H1 (cell line): ENCODE measurements around the gene SF3B1. TPM values are rescaled to one million over a fixed set of nuclear protein-coding genes. Genes with fewer than 3 reads are reported as not detected.

Experiments used
- CTCF ChIA-PET: fragments of 300-600 bp; sonication (Branson Sonifier 250); formaldehyde crosslinking; loops from one replicate; lab custom pipeline; 2021; ENCODE audit not compliant: partially characterized antibody; lab: Charles Lee
- POLR2A ChIA-PET: fragments of 300-600 bp; sonication (Branson Sonifier 250); formaldehyde crosslinking; loops from one replicate; lab custom pipeline; 2021; ENCODE audit warnings: inconsistent platforms; ENCODE audit not compliant: partially characterized antibody; lab: Charles Lee
- DNase-seq, 2 experiments: peaks; one replicate each; pipeline versions ENCODE4 v3.0.0 to v3.0.0-alpha.2; 2010 to 2022; ENCODE audit warnings: low spot score in 2 of 2, low read depth in 1 of 2, mixed read lengths in 1 of 2
- FAIRE-seq: peaks from 2 replicates; lab custom pipeline; 2011; peaks lifted over from hg19 to GRCh38; lab: Jason Lieb, UNC
- H2AFZ ChIP-seq: 2 replicates; pipeline ENCODE4 v1.8.1; 2012; ENCODE audit warnings: low read length, inconsistent platforms
- H2AK5ac ChIP-seq: 2 replicates; pipeline ENCODE4 v1.6.1; 2013; ENCODE audit warnings: low read depth, low read length
- H2BK120ac ChIP-seq: replicated peaks from 2 replicates; pipeline ENCODE3; 2013; ENCODE audit warnings: low read depth, low read length, inconsistent platforms
- H2BK12ac ChIP-seq: 2 replicates; pipeline ENCODE4 v1.6.1; 2013; ENCODE audit warnings: low read depth, low read length
- H2BK15ac ChIP-seq: 2 replicates; pipeline ENCODE4 v1.6.1; 2013; ENCODE audit warnings: low read length
- H2BK20ac ChIP-seq: 2 replicates; pipeline ENCODE4 v1.6.1; 2013; ENCODE audit warnings: low read length
- H2BK5ac ChIP-seq: 2 replicates; pipeline ENCODE4 v1.6.1; 2013; ENCODE audit warnings: low read depth, low read length
- H3K14ac ChIP-seq: 2 replicates; pipeline ENCODE4 v1.6.1; 2013; ENCODE audit warnings: inconsistent platforms; ENCODE audit not compliant: insufficient read length
- H3K18ac ChIP-seq: 2 replicates; pipeline ENCODE4 v1.6.1; 2013; ENCODE audit warnings: low read length; ENCODE audit errors: extremely low read depth
- H3K23ac ChIP-seq: 2 replicates; pipeline ENCODE4 v1.6.1; 2013; ENCODE audit warnings: inconsistent platforms; ENCODE audit not compliant: insufficient read length
- H3K23me2 ChIP-seq: 2 replicates; pipeline ENCODE4 v1.6.1; 2013; ENCODE audit warnings: low read depth, low read length
- H3K27ac ChIP-seq: 2 replicates; pipeline ENCODE4 v1.6.1; 2011; ENCODE audit warnings: low read depth, low read length, inconsistent platforms
- H3K27me3 ChIP-seq, 4 experiments: replicated peaks in 1 of 4; 1 replicate in 1 of 4; 2 replicates in 3 of 4; pipeline versions ENCODE4 v1.6.1 to v1.8.1; 2011 to 2013; ENCODE audit warnings: low read length in 3 of 4, mild to moderate bottlenecking in 3 of 4, inconsistent platforms in 2 of 4, mixed read lengths in 2 of 4, moderate library complexity in 1 of 4; ENCODE audit not compliant: control insufficient read depth in 3 of 4, insufficient read depth in 3 of 4; ENCODE audit errors: extremely low read depth in 1 of 4
- H3K36me3 ChIP-seq, 4 experiments: 2 replicates each; pipeline versions ENCODE4 v1.6.1 to v1.8.1; 2011 to 2013; ENCODE audit warnings: mild to moderate bottlenecking in 4 of 4, low read length in 3 of 4, moderate library complexity in 2 of 4, control low read depth in 1 of 4, inconsistent platforms in 1 of 4; ENCODE audit not compliant: insufficient read depth in 4 of 4, control insufficient read depth in 2 of 4
- H3K4ac ChIP-seq: replicated peaks from 2 replicates; pipeline ENCODE3; 2013; ENCODE audit warnings: low read length, low read depth, mixed read lengths, inconsistent platforms; ENCODE audit not compliant: insufficient read length
- H3K4me1 ChIP-seq, 4 experiments: replicated peaks in 1 of 4; 1 replicate in 1 of 4; 2 replicates in 3 of 4; pipeline versions ENCODE4 v1.6.1 to v1.8.1; 2011 to 2013; ENCODE audit warnings: low read length in 3 of 4, inconsistent platforms in 2 of 4, mixed read lengths in 1 of 4; ENCODE audit not compliant: insufficient read depth in 4 of 4, control insufficient read depth in 3 of 4
- H3K4me2 ChIP-seq, 2 experiments: 2 replicates each; pipeline versions ENCODE4 v1.6.1 to v1.8.1; 2011 to 2013; ENCODE audit warnings: low read depth in 2 of 2, low read length in 2 of 2, control low read depth in 1 of 2, inconsistent platforms in 1 of 2, mild to moderate bottlenecking in 1 of 2; ENCODE audit not compliant: insufficient read depth in 1 of 2
- H3K4me3 ChIP-seq, 4 experiments: fragments of 200-600, 300-600 bp in 1 of 4; sonication (generic), shearing (Covaris generic), sonication (Bioruptor Twin) in 1 of 4; 2 replicates each; pipeline versions ENCODE4 v1.5.1 to v1.8.1; 2011 to 2016; ENCODE audit warnings: low read length in 4 of 4, low read depth in 3 of 4, control low read depth in 2 of 4, inconsistent platforms in 2 of 4, mild to moderate bottlenecking in 2 of 4, mixed read lengths in 1 of 4, moderate library complexity in 1 of 4; ENCODE audit not compliant: insufficient read depth in 2 of 4; ENCODE audit errors: extremely low read depth in 1 of 4
- H3K56ac ChIP-seq: replicated peaks from 2 replicates; pipeline ENCODE3; 2013; ENCODE audit warnings: low read depth, mild to moderate bottlenecking, mixed read lengths, low read length, inconsistent platforms; ENCODE audit not compliant: insufficient read length
- H3K79me1 ChIP-seq: 2 replicates; pipeline ENCODE4 v1.6.1; 2013; ENCODE audit warnings: low read depth, low read length, control low read depth
- H3K79me2 ChIP-seq, 2 experiments: 2 replicates each; pipeline versions ENCODE4 v1.6.1 to v1.8.1; 2012 to 2013; ENCODE audit warnings: low read length in 2 of 2, mild to moderate bottlenecking in 2 of 2, inconsistent platforms in 1 of 2; ENCODE audit not compliant: insufficient read depth in 2 of 2, control insufficient read depth in 1 of 2
- H3K9ac ChIP-seq, 4 experiments: replicated peaks in 1 of 4; 1 replicate in 1 of 4; 2 replicates in 3 of 4; pipeline versions ENCODE4 v1.6.1 to v1.8.1; 2011 to 2013; ENCODE audit warnings: low read depth in 3 of 4, low read length in 3 of 4, control low read depth in 2 of 4, mild to moderate bottlenecking in 2 of 4, moderate library complexity in 2 of 4, inconsistent platforms in 1 of 4; ENCODE audit errors: extremely low read depth in 1 of 4
- H3K9me3 ChIP-seq, 2 experiments: 2 replicates each; pipeline versions ENCODE4 v1.6.1 to v1.8.1; 2012 to 2013; ENCODE audit warnings: mild to moderate bottlenecking in 2 of 2, moderate library complexity in 2 of 2, control low read depth in 1 of 2, inconsistent platforms in 1 of 2, low read depth in 1 of 2, low read length in 1 of 2, mixed read lengths in 1 of 2; ENCODE audit not compliant: insufficient read depth in 2 of 2
- H4K20me1 ChIP-seq, 2 experiments: replicated peaks in 1 of 2; 2 replicates each; pipeline versions ENCODE3 to v1.8.1; 2011 to 2013; ENCODE audit warnings: inconsistent platforms in 2 of 2, low read length in 2 of 2, mild to moderate bottlenecking in 1 of 2; ENCODE audit not compliant: insufficient read depth in 2 of 2, control insufficient read depth in 1 of 2
- H4K5ac ChIP-seq: 2 replicates; pipeline ENCODE4 v1.6.1; 2013; ENCODE audit warnings: low read length, low read depth, mixed read lengths, inconsistent platforms; ENCODE audit not compliant: insufficient read length
- H4K8ac ChIP-seq: 2 replicates; pipeline ENCODE4 v1.8.0; 2013; ENCODE audit warnings: mild to moderate bottlenecking, moderate library complexity, low read length, inconsistent platforms; ENCODE audit not compliant: insufficient read depth; ENCODE audit errors: extremely low read depth
- H4K91ac ChIP-seq: replicated peaks from 2 replicates; pipeline ENCODE3; 2013; ENCODE audit warnings: low read length, mixed read lengths, inconsistent platforms; ENCODE audit not compliant: insufficient read length
- CREB1 ChIP-seq: IDR thresholded peaks from 2 replicates; pipeline ENCODE4 v1.6.1; 2012; ENCODE audit warnings: inconsistent platforms
- WGBS, 2 experiments: shearing (Covaris generic) in 1 of 2; methylation state at CpG; one replicate each; pipeline versions ENCODE4 v1.1.6 to v1.1.7; 2013 to 2015; ENCODE audit warnings: low lambda C conversion rate in 2 of 2, mixed read lengths in 2 of 2, inconsistent platforms in 1 of 2, low coverage in 1 of 2, missing lambda C conversion rate in 1 of 2; ENCODE audit not compliant: insufficient replicate concordance in 2 of 2, insufficient coverage in 1 of 2, insufficient read length in 1 of 2; ENCODE audit errors: extremely low coverage in 1 of 2, missing lambda C conversion rate in 1 of 2; 5-methylcytosine and 5-hydroxymethylcytosine counted together
- polyA plus RNA-seq, 7 experiments: library from polyadenylated mRNA; depleted of rRNA in 3 of 7; stranded (reverse) in 5 of 7; unstranded in 2 of 7; fragments of >200 nt in 5 of 7; fragments of 200-250 nt in 2 of 7; gene quantifications; 1 replicate in 5 of 7; 2 replicates in 1 of 7; 4 replicates in 1 of 7; pipeline versions ENCODE4 v1.2.1 to v1.2.3, GENCODE V29; 2011 to 2013; ENCODE audit warnings: missing spikeins in 2 of 7, mixed read lengths in 2 of 7
- total RNA-seq: library from RNA; stranded (reverse); fragmentation: NEBNext Ultra II Directional; extraction: Animal tissue kit (Norgen Biotek cat#: 25700); gene quantifications from 2 replicates; pipeline ENCODE4 v1.2.1, GENCODE V29; 2021

Gene SF3B1
- total and polyA plus RNA-seq, 2 of the 8 experiments (the other 6 are each of a cell fraction or from before 2014, with no cell fraction given) = 320 to 403 TPM

- H3K4ac ChIP-seq = no peak overlapping the region
- H3K18ac ChIP-seq = no peak overlapping the region
- no peaks in the 10 kb centered on the region for H3K9me3 ChIP-seq
- H3K23ac ChIP-seq = no peak overlapping the region
- WGBS, 2 experiments = 95% methylated on average over 3 of the region's 3 CpGs; no CpG with 5 or more reads in 1 of the 2 experiments
- H3K4me2 ChIP-seq = no peak overlapping the region
- H4K8ac ChIP-seq = no peak overlapping the region
- no peak overlapping the region for H4K5ac ChIP-seq
- no peak overlapping the region for H2BK15ac ChIP-seq
- peak in 1 of 2 experiments; percentile 34 for DNase-seq
- H2AFZ ChIP-seq = no peak overlapping the region
- H3K4me1 ChIP-seq = peaks cover 0 to 5% (median 2%) of the 10 kb centered on the region in 4 experiments; a peak in 4 of 7 replicates
- H3K4me3 ChIP-seq = no peak overlapping the region
- POLR2A ChIA-PET = interaction anchor here (0.8 to 1.5 kb wide), 2 partner anchors 25 to 71 kb away, joined by 3 read pairs; partner anchors contain the start of genes COQ10B and HSPD1
- no peak overlapping the region for H2BK5ac ChIP-seq
- H3K23me2 ChIP-seq = no peaks in the 10 kb centered on the region
- H2BK12ac ChIP-seq = no peak overlapping the region
- H3K36me3 ChIP-seq = peaks cover 4 to 18% (median 8%) of the 10 kb centered on the region in 4 experiments; a peak in 7 of 8 replicates
- peaks cover 82 to 99% of the 10 kb centered on the region in 2 experiments for H3K79me2 ChIP-seq
- H3K14ac ChIP-seq = no peak overlapping the region
- CTCF ChIA-PET = interaction anchor here (0.6 kb wide), 1 partner anchor 44 kb away, joined by 3 read pairs; no protein-coding TSS in a partner anchor
- no peak overlapping the region for H2BK20ac ChIP-seq
- H3K27ac ChIP-seq = no peak overlapping the region
- 0 out of 2 replicates have a peak, but pooled peaks cover 2% of the 10 kb centered on the region for H3K79me1 ChIP-seq
- H2BK120ac ChIP-seq = no peak overlapping the region
- H3K9ac ChIP-seq = no peak overlapping the region
- H4K20me1 ChIP-seq = peaks cover 25 to 43% of the 10 kb centered on the region in 2 experiments
- no peak for FAIRE-seq
- H3K27me3 ChIP-seq = no peaks in the 10 kb centered on the region
- no peak overlapping the region for H2AK5ac ChIP-seq
- no peak overlapping the region for H4K91ac ChIP-seq
- H3K56ac ChIP-seq = no peak overlapping the region
- no peak for TF ChIP-seq CREB1
Observed at GRCh38 chr2:197427986-197428385, 6.8 kb downstream of the SF3B1 start.
